GM19372 (cell line): ENCODE measurements around the gene TBC1D4.

Source experiments
- ATAC-seq: cut with Tn5 transposase; IDR thresholded peaks from one replicate; pipeline ENCODE4 v1.9.1; 2021; ENCODE audit warnings: mild to moderate bottlenecking, low read depth, moderate library complexity; ENCODE audit not compliant: unreplicated experiment

Gene TBC1D4

DNA sequence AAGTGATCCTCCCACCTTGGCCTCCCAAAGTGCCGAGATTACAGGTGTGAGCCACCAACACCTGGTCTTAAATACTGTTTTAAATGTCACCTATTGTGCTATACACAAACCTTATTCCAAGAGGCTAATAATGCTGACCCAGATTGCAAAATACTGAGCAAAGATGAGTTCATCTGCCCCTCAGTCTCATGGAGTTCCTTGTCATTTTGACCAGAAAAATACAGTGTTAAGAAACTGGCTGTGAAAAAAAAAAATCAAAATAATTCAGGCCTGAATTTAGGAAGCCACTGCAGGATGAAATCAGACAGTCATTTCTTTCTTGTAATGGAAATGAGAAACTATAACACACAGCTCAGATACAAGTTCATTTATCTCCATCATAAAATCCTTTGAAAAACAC, 59.9 kb downstream of the TBC1D4 start:
- ATAC-seq = no peak

DNA sequence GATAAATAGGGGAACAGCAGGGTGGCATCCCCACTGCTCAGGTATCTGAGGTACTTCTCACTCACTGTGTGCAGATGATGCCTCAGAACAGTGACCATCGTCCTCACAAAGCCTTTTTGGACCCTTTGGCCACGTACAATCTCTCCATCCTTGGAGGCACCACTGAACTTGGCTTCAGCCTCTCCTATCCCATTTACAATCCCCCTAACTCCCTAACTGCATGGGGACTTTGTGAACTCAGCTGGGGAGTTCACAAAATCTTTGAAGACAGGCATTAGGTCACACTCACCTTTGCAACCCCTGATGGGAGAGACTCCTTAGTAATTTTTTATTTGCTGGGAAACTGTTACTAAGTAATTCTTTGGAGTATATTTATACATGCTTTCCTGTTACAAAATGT, 60.8 kb downstream of the TBC1D4 start:
- ATAC-seq = no peak

DNA sequence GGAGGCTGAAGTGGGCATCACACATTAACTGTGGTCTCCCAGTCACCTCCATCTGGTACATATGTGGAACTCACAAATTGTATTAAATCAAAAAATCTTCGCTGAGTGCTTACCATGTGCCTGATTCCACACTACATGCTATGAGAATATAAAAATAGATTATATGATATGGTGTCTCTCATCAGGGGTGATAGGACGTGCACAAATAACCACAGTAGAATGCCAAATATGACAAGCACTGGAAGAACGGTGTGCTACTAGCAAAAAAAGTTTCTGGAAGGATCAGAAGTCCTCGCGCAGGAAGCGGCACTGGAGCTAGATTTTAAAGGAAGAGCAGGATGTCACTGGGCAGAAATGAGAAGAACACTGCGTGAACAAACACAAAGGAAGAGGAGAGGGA, 62.3 kb downstream of the TBC1D4 start:
- no peak for ATAC-seq

DNA sequence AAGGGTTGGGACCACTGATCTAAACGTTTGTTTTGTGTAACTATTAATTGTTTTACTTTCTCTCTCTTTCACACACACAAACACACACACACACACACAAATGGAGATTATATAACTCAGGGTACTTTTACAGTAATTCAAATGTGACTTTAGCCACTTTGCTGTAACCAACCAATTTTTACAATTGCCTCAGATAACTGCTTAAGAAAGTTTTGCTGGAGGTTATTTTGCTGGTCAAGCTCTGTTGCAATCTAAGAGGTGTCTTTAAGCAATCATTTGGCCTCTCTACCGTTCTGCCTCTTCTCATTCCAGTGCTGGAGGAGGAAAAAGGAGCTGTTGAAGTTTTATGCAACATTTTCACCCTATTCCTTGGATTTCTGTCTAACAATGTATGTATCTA, 63.0 kb downstream of the TBC1D4 start:
- ATAC-seq = no peak

DNA sequence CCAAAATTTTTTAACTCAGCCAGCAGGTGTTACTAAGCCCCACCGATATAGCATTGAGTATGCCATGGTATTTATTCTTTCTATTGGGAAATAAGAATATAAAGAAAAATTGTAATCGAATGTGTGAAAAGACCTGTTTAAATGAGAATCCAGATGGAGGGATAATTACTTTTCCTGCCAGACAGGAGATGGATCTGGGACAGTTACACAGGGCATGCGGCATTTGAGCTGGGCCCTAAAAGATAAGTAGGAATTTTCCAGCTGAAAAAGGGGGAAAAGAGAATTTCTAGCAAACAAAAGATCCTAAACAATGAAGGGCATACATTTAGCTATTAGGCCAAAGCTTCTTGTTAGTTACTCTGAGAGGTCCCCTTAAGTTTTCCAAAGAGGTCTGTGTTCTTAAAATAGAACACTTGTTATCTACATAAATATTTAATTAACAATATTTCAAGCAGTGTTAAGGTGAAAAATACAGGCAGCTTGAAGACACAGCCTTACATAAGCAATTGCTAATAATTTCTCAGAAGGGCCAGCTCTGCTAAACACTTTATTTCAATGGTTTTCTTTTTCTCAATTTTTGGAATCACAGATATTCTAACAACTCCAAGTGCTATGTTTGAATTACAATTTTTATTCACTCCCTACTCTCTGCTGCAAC, 63.7 kb downstream of the TBC1D4 start:
- ATAC-seq = no peak

DNA sequence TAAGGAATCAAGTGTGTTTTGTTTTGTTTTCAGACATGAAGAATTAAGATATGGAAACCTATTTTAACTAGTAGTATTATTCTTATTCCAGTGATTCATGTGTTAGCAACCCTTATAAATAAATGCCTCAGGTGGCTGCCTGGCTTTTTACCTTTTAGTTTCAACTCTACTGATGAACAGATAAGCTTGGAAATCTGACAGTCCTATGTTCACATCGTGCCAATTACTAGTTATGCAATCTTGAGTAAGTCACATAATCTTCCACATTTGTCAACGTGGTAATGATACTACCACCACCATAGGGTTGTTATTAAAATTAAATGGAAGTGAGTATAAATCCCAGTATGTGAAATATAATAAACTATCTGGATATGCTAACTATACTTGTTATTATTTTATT, 64.3 kb downstream of the TBC1D4 start:
- no peak for ATAC-seq

DNA sequence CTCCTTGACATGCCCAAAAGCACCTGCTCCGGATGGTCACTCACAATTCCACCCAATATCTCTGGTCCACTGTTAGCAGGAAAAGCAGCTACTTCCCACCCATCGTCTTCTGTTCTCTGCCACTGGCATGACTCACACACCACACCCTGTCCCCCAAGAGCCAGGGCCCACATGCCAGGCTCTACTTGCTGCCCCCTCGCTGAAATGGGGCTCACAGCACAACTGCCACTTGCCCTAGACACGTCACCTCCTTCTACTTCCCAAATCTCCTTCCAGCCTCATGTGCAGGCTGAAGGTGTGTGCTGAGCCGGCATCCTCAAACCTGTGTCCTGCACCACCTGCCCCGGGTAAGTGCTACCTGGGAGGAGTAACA, 65.0 kb downstream of the TBC1D4 start:
- no peak for ATAC-seq

DNA sequence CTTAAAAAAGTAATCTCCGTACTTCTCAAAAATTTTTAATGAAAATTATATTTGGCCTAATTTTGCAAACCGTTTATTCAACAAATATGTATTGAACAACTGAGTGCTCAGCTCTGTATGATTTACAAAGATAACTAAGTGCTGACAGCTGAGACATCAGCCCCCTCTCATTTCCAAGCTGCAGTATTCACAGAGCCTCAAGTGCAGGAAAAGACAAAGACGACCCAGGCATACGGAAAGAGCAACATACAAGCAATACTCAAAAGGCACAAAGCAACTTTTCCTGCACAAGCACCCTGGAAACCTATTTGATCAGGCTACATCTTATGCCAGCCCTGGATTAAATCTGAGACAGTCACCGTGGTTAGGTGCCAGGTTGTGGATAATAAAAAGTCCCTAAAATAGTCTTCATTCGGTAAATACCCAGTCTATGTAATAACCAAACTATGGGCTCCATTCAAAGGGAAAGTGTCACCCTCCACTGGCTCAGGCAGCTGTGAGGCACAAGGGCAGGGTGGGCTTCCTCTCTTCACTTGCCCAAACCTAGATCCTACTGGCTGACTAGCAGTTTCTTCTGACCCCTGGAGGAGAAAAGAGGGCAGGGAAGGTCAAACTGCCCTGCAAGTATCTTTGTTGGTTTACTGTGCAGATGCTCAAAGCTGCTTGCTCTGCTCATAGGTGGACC, 65.5 kb downstream of the TBC1D4 start:
- no peak for ATAC-seq

DNA sequence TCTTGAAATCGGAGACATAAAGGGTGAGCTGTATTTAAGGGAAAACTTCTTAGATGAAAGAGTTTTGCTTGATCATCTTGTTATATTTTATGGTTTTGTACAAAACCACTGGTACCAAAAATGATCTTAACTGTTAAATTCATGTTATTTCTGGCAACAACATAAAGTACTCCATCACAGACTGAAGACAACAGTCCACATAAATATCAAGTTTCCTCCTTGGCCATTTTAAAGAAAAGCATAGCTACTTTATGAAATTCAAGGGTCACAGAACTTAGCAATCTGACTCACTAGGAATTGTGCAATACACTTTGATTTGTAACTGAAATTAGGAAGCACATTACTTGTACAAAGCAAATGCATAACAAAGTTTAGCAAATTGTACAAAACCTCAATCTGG, 66.3 kb downstream of the TBC1D4 start:
- no peak for ATAC-seq

DNA sequence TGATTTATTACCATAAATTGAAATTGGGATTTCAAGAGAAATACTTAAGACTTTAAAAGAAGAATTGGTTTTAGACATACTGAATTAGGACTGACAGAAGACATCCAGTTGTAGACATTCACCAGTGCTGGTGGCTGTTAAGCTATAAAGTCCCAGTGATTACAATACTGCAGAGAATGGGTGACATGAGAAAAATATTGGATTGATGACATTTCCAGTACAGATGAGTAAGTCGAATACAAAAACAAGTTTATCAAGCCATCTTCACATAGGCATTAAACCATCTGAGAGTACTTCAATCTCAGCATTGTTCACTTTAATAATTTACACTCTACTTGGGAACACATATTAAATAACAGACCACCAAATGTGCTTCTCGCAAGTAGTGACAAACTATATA, 66.8 kb downstream of the TBC1D4 start:
- ATAC-seq = no peak

DNA sequence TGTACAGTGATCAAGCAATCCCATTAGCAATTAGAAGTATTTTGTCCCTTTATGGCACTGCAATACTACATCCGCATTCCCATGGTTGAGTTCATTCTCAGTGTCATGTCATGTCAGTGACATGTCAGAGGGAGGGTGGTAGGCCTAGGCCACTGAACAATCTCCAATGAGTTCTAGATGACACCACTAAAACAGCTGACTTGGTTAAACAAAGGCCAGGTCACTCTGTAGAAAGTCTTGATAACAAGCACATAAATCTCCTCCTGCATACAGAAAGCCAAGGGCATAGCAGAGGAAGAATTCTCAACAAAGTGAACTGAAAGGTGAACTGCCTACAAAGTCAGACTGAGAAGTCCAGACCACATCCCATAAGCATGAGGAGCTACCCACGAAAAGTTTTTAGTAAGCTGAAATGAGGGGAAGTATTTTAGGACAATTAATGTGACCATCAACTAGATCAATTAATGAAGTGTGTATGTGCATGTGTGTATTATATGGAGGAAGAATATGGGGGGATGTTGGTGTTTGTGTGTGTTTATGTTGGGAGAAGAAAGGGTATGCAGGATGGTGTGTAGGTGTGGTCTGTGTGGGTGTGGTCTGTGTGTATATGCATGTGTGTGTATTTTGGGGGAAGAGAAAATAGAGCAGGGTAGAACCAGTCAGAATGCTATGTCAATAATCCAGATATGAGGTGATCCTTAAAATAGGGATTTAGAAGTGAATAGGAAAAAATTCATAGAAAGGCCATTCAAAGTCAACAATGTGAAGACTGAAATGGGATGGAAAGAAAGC, 67.7 kb downstream of the TBC1D4 start:
- ATAC-seq = no peak

DNA sequence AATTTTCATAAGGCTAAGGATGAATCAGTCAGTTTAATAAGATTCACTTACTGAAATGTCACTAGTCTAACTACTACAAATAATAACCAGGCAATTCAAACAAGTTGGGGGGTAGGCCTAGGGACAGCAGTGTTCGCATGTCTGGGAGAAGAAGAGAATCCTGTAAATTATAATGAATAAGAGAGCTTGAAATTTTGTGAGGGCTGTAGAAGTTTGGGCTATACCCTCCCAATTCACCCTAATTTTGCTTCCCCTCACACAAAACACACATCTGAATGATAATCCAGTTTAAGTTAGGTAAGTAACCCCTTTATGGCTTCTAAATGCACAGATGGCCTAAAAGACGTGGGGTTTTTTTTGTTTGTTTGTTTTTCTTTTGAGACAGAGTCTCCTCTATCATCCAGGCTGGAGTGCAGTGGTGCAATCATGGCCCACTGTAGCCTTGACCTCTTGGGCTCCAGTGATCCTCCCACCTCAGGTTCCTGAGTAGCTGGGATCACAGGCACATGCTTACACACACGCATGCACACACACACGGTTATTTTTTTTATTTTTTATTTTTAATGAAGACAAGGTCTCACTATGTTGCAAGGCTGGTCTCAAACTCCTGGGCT, 69.9 kb downstream of the TBC1D4 start:
- no peak for ATAC-seq

DNA sequence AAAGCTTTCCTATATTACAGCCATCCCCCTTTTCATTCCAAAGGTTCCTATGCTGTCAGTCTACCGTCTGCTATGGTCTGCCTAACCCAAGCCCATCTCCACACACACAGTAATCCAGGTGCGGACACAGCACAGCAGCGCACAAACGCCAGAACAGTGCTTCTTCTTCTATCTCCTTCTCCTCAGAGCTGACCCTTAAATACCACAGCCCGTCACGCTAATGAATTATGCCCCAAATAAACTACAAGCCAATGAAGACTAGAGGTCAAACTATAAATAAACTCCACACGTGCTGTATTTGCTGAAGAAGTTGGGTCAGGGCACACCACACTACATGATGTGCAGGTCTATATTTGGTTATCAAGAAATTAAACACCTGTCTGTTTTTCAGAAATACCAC, 71.8 kb downstream of the TBC1D4 start:
- no peak for ATAC-seq

DNA sequence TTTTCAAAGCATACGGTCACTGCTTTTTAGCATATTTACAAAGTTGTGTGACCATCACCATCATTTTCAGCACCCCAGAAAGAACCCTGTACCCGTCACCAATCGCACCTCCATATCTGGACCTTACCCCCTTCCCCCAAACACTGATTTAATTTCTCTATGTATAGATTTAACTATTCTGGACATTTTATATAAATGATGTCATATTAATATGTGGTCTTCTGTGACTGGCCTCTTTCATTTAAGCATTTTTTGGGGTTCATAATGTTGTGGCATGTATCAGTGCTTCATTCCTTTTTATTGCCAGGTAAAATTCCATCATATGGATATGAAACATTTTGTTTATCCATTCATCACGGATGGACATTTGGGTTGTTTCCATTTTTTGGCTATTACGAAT, 74.0 kb downstream of the TBC1D4 start:
- ATAC-seq = no peak

DNA sequence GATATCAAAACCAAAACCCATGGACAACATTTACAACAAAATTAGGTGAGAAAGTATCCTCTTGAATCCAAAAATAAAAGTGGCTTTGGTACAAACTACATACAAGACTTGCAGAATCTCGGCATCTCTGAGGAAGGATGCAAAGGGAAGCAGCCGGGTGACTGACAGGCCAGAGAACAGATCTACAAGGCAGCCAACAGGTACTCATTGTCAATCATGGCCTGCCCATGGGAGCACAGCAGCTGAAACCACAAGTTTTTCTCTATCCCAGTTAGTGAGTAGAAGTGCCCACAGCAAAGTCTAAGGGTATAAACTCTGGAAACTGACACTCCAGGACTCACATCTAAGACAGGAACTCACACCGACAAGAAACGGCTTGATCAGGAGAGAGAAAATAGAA, 74.5 kb downstream of the TBC1D4 start:
- no peak for ATAC-seq

DNA sequence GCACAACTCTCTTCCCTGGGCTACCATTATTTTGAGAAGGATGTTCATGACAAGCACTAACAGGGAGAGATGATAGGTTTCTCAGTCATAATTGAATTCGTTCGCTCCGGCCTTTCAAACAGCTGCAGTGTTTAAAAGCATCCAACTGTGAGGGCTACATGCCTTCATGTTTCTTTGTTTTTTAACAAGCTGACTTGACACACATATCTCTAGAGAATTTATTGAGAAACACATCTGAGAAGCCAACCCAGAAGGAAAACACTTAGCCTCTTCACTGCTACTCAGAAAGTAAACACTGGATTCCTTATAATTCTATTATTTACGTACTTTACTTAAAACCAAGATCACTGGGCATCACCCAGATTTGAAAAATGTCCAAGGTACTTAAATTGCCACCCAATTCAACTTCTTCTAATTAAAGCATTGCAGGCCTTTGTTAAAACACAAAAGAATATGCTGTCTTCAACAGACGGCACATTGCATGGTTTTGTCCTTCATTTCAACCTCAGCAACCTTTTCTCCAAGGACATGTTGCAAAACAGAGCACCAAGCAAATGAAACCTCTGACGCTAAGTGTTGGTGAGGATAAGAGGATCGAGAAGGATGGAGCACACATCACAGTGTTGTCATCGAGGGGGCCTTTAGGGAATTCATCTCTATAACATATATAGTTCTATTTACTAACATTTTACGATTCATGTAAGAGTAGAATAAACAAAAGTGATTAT, 75.8 kb downstream of the TBC1D4 start:
- no peak for ATAC-seq

DNA sequence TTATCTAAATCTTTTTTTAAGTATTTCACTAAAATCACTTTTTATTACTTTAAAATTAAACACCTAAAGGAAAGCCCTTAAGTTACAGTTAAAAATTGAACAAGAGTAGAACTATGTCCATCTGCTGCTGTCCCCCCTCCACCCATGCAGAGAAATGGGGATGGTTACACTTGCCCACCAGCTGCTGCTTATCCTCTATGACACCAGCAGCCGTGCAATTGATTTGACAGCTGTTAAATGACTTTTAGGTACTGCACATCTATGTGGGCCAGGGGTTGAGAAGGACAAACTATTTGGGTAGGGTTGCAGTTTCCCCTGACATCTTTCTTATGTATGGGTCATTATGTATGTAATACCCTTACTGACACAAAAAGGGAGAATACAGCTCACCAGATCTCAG, 77.2 kb downstream of the TBC1D4 start:
- ATAC-seq = no peak

DNA sequence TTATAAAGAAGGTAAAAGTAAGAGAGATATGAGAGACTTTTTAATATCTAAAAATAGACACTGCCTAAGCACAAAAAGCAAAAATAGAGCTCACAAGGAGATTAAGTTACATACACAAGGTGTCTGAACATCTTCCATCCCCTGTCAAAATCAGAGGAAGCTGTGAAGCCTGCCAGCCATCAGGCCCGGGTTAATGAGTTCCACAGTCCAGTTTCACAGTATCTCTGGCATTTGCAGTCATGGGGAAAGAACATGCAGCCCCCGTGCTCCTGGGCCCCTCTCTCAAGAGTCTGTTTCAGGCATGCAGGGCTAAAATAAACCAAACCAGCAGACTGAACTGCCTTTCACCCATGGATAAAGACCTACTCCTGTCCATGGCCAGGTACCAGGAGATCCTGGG, 79.2 kb downstream of the TBC1D4 start:
- ATAC-seq = no peak

DNA sequence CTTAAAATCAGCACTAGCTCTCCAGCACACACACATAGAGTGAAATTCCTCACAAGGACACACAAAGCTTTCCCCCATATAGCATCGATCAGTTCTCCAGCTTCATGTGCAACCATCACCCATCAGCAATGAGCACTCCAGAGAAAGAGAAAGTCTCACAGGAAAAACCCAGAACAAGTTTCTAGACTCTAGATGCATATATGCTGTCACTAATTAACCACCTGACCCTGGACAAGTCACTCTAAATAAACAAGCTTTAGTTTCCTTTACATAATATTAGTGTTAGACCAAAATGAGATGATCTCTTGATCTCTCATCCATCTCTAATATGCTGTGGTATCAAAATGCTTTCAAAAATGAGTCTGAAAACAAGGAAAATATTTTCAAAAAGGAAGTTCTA, 81.2 kb downstream of the TBC1D4 start:
- ATAC-seq = no peak

DNA sequence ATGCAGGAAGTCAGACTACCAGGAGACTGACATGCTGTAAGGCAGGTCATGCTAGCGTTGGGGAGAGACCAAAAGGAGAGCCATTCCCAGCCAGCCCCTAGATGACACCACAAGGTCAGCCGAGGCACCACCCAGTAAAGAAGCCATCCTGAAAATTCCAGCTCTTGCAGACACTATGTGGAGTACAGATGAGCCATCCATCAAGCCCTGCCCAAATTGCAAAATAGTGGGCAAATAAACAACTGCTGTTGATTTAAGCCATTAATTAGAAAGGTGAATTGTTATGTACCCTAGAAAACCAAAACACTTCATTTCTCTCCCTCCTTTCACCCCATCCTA, 82.1 kb downstream of the TBC1D4 start:
- no peak for ATAC-seq
